HG03520 (cell line): ENCODE results near the gene MAN2B2.
"Not testable (repeated sequence)": the region's sequence is repeated elsewhere in the genome, so short reads cannot be mapped to it uniquely, and the experiment has no call there.

ENCODE experiments used
- ATAC-seq: cut with Tn5 transposase; IDR thresholded peaks from one replicate; pipeline ENCODE4 v1.9.1; 2021; ENCODE audit warnings: mild to moderate bottlenecking, moderate library complexity; ENCODE audit not compliant: unreplicated experiment

Gene MAN2B2

GRCh38 chr4:6639137-6639680, 64.2 kb downstream of the MAN2B2 start:
- no peak for ATAC-seq

GRCh38 chr4:6640292-6641163, 65.5 kb downstream of the MAN2B2 start, which contains the start of gene MRFAP1:
Gene MRFAP1, plus strand, starts transcription at chr4:6640685. Its CDS starts 178 bp downstream, at chr4:6640863.
- peak; percentile 62 for ATAC-seq

- peak; percentile 17 for ATAC-seq
Measured at GRCh38 chr4:6641164-6641970, 66.4 kb downstream of the MAN2B2 start.

- no peak for ATAC-seq
Measured at GRCh38 chr4:6641971-6642320, 67.0 kb downstream of the MAN2B2 start.

GRCh38 chr4:6643141-6643847, 68.3 kb downstream of the MAN2B2 start:
- no peak for ATAC-seq

- ATAC-seq: no peak
Measured at GRCh38 chr4:6644792-6645530, 70.0 kb downstream of the MAN2B2 start.

GRCh38 chr4:6647169-6647568, 72.2 kb downstream of the MAN2B2 start:
- no peak for ATAC-seq

- no peak for ATAC-seq
Measured at GRCh38 chr4:6647582-6648230, 72.7 kb downstream of the MAN2B2 start.

GRCh38 chr4:6649216-6649615, 74.2 kb downstream of the MAN2B2 start:
- ATAC-seq: no peak

GRCh38 chr4:6654211-6654610, 79.2 kb downstream of the MAN2B2 start:
- not testable (repeated sequence) for ATAC-seq

GRCh38 chr4:6655291-6655690, 80.3 kb downstream of the MAN2B2 start:
- ATAC-seq: not testable (repeated sequence)

- ATAC-seq: no peak
Measured at GRCh38 chr4:6655924-6656323, 80.9 kb downstream of the MAN2B2 start.

- no peak for ATAC-seq
Measured at GRCh38 chr4:6657242-6658208, 82.5 kb downstream of the MAN2B2 start.

- no peak for ATAC-seq
Measured at GRCh38 chr4:6658209-6658595, 83.2 kb downstream of the MAN2B2 start.

- ATAC-seq: no peak
Measured at GRCh38 chr4:6658597-6659075, 83.6 kb downstream of the MAN2B2 start.

GRCh38 chr4:6659897-6660296, 84.9 kb downstream of the MAN2B2 start:
- ATAC-seq: no peak

- ATAC-seq: no peak
Measured at GRCh38 chr4:6660430-6660829, 85.4 kb downstream of the MAN2B2 start.

- ATAC-seq: no peak
Measured at GRCh38 chr4:6662591-6662990, 87.6 kb downstream of the MAN2B2 start.
